ENCODE results near the gene SSR2.
"Not testable (repeated sequence)": the region's sequence is repeated elsewhere in the genome, so short reads cannot be mapped to it uniquely, and the experiment has no call there.

SSR2 gene

GRCh38 chr1:156048663-156049258 is 28.0 kb upstream of the SSR2 start:
- no peak for DNase-seq (ENCODE audit: low spot score)

GRCh38 chr1:156045076-156045475 is 24.3 kb upstream of the SSR2 start:
- no peak for DNase-seq (ENCODE audit: low spot score)

- no peak for DNase-seq (ENCODE audit: low spot score)
Observed at GRCh38 chr1:156042828-156043227, 22.1 kb upstream of the SSR2 start.

GRCh38 chr1:156034991-156035390 is 14.2 kb upstream of the SSR2 start:
- DNase-seq (ENCODE audit: low spot score): not testable (repeated sequence)

- peak; percentile 43 for DNase-seq (ENCODE audit: low spot score)
Observed at GRCh38 chr1:156033011-156033410, 12.3 kb upstream of the SSR2 start.

GRCh38 chr1:156026588-156026987 is 5.8 kb upstream of the SSR2 start:
- no peak for DNase-seq (ENCODE audit: low spot score)

GRCh38 chr1:156025876-156026275 is 5.1 kb upstream of the SSR2 start:
- peak; percentile 82 for DNase-seq (ENCODE audit: low spot score)

GRCh38 chr1:156024801-156025200 is 4.0 kb upstream of the SSR2 start:
- no peak for DNase-seq (ENCODE audit: low spot score)

- DNase-seq (ENCODE audit: low spot score): no peak
Observed at GRCh38 chr1:156021954-156022353, 1.2 kb upstream of the SSR2 start.

- DNase-seq (ENCODE audit: low spot score): no peak
Observed at GRCh38 chr1:156021093-156021428, 310 bp upstream of the SSR2 start.

- DNase-seq (ENCODE audit: low spot score): no peak
Observed at GRCh38 chr1:156019946-156020292, 832 bp downstream of the SSR2 start.

- no peak for DNase-seq (ENCODE audit: low spot score)
Observed at GRCh38 chr1:156014829-156015228, 5.9 kb downstream of the SSR2 start.

GRCh38 chr1:156012051-156012817 is 8.5 kb downstream of the SSR2 start:
- DNase-seq (ENCODE audit: low spot score): no peak

GRCh38 chr1:156009404-156009803 is 11.3 kb downstream of the SSR2 start:
- no peak for DNase-seq (ENCODE audit: low spot score)

GRCh38 chr1:156006666-156007376 is 13.9 kb downstream of the SSR2 start:
- no peak for DNase-seq (ENCODE audit: low spot score)

- DNase-seq (ENCODE audit: low spot score): no peak
Observed at GRCh38 chr1:156004843-156005584, 15.7 kb downstream of the SSR2 start.

- no peak for DNase-seq (ENCODE audit: low spot score)
Observed at GRCh38 chr1:156003923-156004188, 16.9 kb downstream of the SSR2 start.

GRCh38 chr1:156002188-156002911 is 18.4 kb downstream of the SSR2 start:
- DNase-seq (ENCODE audit: low spot score): no peak

- DNase-seq (ENCODE audit: low spot score): no peak
Observed at GRCh38 chr1:156001662-156002171, 19.0 kb downstream of the SSR2 start.

GRCh38 chr1:156001021-156001661 is 19.6 kb downstream of the SSR2 start:
- DNase-seq (ENCODE audit: low spot score): no peak

GRCh38 chr1:155999964-156000363 is 20.8 kb downstream of the SSR2 start:
- no peak for DNase-seq (ENCODE audit: low spot score)

GRCh38 chr1:155996166-155996565 is 24.6 kb downstream of the SSR2 start:
- no peak for DNase-seq (ENCODE audit: low spot score)
